Activated T-cell treated with anti-CD3 and anti-CD28 coated beads for 24 hours (primary cell): ENCODE measurements around the gene S100Z.
"Not testable (repeated sequence)": the region's sequence is repeated elsewhere in the genome, so short reads cannot be mapped to it uniquely, and the experiment has no call there.

Experiments
- DNase-seq: peaks from one replicate; pipeline ENCODE4 v3.0.0-alpha.2; 2020; ENCODE audit warnings: low read depth

Gene S100Z

DNA sequence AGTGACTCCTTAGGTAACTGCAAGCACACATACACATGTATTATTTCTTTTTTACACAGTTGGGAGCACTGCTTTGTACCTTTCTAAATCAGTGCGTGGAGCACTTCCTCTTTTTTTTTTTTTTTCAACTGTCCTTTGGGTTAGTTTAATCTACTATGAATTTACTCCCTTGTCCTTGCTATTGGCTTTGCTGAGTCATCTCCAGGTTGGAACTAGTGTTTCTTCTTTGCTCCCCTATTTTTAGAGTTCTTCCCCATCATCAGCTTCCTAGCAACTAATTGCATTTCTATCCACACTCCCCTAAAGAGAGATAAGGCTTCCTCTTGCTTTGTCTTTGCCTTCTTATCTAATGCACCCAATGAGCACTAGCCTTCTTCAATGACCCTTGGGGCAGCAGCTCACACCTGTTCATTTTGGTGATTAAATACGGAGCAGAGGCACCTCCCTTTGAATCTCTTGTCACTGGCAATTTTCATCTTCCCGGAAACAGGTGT, 24.3 kb downstream of the S100Z start:
- no peak for DNase-seq

DNA sequence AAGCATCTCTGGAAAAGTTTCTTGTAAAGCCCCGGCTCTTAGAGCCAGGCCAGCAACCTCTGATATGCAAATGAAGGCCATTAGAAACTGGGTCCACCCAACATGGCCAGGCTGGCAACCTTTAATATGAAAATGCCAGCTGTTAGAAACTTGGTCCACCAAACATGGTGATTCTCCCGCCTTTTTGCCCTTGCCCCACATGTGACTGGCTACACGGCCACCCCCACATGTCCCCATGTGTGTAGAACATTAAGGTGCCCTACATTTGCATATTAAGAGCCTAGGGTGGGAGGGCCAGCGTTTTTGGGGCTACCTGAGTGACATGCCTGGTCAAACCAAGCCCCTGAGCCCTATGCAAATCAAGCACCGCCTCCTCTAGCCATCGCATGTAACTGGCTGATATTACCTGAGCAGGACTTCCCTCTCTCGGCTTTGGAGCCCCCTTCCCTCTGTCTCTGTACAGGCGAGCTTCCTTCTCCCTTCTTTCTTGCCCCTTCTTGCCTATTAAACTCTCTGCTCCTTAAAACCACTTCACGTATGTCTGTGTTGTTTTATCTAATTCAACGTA, 39.0 kb downstream of the S100Z start:
- no peak for DNase-seq

DNA sequence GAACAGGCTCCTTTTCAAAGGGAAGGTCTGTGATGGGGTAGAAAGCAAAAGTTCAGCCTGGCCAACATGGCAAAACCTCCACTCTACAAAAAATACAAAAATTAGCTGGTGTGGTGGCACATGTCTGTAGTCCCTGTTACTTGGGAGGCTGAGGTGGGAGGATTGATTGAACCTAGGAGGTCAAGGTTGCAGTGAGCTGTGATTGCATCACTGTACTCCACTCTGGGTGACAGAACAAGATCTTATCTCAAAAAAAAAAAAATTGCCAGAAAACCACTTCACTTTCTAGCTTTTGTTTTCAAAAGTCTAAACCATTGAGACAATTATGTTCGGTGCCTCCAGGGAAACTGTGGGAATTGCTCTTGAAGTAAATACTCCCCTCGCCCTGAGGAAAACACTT, 43.5 kb downstream of the S100Z start:
- DNase-seq = no peak

DNA sequence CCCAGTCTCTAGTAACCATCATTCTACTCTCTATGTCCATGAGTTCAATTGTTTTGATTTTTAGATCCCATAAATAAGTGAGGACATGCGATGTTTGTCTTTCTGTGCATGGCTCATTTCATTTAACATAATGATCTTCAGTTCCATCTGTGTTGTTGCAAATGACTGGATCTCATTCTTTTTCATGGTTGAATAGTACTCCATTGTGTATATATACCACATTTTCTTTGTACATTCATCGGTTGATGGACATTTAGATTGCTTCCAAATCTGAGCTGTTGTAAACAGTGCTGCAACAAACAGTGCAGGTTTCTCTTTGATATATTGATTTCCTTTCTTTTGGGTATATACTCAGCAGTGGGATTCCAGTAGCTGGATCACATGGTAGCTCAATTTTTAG, 46.4 kb downstream of the S100Z start:
- DNase-seq = no peak

DNA sequence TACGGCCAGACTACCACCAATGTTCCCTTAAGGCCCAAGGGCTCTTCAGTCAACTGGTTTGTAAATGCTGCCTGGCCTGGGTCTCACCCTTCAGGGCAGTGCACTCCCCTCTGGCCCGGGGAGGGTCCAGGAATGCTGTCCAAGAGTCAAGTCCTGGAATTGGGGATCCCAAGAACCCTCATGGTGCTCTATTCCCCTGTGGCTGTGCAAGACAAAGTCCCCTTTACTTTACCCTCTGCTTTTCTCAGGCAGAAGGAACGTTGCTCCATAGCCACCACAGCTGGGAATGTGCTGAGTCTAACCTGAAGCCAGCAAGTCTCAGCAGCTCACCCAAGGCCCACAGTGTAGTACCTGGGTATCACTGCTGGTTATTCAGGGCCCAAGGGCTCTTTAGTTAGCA, 51.7 kb downstream of the S100Z start:
- DNase-seq = no peak

DNA sequence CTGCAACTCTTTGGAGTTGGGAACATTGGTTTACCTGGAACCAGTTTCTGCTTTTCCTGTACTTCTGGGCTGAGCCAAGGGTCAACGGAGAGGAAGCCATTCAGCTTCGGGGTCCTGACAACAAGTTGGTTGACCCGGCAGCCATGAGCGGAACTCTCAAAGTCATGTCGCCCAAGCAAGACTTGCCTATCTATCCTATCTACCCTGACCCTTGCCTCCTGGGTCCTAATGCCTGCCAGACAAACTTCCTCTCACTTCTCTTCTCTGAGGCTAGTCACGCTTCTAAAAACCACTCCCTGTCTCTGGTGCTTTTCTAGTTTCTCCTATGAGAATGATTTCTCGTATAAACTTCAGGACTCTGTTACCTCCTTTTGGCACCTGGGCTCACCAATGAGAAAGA, 58.4 kb downstream of the S100Z start:
- DNase-seq = no peak

DNA sequence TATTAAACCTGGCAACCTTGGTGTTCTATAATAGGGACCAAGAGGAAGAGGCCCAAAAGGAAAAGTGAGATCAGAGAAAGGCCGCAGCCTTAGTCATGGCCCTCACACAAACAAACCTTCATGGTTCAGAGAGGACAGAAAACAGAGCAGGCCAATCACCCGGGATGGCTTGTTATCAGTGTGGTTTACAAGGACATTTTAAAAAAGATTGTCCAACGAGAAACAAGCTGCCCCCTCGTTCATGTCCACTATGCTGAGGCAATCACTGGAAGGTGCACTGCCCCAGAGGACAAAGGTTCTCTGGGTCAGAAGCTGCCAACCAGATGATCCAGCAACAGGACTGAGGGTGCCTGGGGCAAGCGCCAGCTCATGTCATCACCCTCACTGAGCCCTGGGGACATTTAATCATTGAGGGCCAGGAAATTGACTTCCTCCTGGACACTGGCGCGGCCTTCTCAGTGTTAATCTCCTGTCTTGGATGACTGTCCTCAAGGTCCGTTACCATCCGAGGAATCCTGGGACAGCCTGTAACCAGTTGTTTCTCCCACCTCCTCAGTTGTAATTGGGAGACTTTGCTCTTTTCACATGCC, 60.6 kb downstream of the S100Z start:
- DNase-seq = not testable (repeated sequence)

DNA sequence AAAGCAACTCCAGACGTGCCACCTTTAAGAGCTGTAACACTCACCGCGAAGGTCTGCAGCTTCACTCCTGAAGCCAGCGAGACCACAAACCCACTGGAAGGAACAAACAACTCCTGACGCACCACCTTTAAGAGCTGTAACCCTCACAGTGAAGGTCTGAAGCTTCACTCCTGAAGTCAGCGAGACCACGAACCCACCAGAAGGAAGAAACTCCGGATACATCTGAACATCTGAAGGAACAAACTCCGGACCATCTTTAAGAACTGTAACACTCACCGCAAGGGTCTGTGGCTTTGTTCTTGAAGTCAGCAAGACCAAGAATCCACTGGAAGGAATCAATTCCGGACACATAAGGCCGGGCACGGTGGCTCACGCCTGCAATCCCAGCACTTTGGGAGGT, 64.9 kb downstream of the S100Z start:
- DNase-seq = not testable (repeated sequence)

DNA sequence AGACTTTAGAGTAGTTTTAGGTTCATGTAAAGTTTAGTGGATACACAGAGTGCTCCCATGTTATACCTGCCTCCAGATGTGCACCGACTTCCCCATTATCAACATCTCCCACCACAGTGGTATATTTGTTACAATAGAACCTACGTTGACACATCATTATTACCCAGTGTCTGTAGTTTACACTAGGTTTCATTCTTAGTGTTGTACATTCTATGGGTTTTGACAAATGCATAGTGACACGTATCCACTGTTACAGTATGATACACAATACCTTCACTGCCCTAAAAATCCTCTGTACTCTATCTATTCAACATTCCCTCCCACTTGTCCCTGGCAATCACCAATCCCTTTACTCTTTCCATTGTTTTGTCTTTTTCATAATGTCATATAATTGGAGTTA, 68.7 kb downstream of the S100Z start:
- DNase-seq = no peak

DNA sequence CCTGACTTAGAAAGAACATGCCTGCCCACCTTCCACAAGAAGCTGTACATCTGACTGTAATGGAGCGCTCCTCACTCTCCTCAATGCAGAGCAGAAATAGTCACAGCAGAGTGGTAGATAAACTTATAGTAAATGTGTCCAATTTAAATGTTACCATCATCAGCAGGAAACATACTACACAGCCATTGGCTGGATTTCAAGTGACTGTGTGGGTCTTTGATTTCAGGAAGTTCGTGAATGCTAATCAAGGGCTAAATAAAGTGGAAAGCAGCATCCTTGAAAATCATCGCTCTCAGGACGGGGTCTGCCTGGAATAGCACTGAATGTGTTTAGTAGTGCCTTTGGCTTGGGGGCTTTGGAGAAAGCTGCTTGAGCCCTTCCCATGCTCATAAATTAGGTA, 70.7 kb downstream of the S100Z start:
- DNase-seq = no peak

DNA sequence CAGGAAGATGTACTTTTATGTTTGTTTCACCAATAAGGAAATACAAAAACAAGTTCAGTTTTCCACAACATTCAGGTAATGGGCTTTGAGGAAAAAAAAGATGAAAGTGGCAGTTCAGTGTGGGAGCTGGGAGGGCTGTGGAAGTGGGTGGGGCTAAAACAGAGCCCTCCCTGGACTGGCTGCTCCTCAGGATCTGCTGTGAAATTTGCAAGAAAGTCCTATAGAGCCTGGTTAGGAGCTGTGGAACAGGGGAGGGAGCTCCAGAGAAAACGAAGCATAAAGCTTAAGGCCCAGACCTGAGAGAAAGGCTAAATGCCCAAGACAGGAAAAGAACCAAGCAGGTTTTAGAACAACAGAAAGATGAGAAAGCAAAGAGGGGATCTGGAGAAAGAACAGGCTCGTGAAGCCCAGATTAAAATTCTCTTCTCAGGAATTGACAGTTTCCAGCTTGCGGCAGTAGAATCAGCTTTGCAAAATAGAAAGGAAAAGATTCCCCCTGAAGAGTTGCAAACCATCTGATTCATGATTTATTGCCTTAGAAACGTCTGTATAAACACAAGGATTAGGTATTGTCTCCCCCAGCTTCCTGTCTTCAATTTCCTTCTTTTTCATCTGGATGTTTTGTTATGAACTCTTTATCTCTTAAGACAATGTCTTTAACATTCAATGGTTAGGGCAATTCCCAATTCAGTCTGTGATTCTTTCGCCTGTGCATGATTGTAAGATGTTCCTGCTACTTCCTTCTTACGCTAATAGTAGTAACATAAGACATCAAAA, 76.7 kb downstream of the S100Z start:
- no peak for DNase-seq

DNA sequence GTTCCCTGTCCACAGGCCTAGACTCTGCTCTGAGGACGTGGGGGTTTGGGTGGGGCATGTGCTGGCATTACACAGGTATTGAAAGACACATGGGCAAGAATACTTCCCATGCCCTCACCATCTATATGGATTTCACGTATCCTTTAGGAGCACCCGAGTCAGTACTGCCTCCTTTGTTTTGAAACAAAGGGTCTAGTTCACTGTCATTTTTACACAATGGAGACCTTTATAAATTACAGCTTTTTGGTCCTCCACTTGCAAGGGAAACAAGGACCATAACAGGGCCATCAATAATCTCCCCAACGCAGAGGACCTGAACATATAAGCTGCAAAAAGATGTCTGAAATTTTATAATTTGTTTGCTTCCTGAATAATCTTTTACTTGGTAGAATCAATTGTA, 78.1 kb downstream of the S100Z start:
- DNase-seq = no peak

DNA sequence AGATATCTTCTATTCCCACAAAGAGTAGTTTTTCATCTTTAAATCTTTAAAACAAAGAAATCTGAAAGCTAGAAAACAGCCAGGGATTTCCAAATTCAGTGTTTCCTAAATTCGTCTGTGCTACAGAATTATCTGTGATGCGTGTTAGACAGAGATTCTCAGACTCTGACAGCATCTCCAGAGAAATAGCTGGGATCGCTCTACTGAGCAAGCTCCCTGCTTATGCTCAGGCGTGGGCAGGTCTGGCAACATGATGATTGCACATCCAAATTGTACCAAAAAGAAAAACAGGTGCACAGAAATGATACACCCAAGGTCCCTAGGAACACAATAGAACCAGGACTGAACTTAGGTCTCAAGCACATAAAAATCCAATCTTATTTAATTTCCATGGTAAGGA, 80.3 kb downstream of the S100Z start:
- DNase-seq = no peak

DNA sequence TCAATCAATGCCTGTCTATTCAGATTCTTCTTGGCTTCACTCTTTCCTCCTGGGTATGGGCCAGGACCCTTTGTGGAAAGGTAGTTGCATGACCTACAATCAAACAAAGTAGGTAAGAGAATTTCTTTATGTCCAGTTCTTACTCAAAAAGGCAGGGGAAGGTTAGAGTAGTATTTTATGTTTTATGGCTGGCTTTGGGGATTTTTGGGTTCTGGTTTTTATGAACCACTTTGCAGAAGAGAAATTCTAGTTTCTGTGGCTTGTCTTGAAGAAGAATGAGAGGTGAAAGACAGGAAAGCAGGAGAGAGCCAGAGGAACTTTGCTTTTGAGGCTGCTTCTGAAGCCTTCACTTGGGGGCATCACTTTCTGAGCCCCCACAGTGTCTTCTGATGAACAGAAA, 88.4 kb downstream of the S100Z start:
- DNase-seq = no peak

DNA sequence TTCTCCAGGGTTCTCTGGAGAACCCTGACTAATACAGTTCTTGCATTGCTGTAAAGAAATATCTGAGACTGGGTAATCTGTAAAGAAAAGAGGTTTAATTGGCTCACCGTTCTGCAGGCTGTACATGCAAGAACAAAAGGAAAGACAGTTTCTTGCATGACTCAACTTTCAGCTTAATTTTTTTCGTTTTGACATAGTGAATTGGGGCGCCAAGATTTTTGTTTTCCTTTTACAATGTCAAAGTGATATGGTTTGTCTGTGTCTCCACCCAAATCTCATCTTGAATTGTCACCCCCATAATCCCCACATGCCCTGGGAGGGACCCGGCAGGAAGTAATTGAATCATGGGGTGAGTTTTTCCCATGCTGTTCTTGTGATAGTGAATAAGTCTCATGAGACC, 91.2 kb downstream of the S100Z start:
- no peak for DNase-seq

DNA sequence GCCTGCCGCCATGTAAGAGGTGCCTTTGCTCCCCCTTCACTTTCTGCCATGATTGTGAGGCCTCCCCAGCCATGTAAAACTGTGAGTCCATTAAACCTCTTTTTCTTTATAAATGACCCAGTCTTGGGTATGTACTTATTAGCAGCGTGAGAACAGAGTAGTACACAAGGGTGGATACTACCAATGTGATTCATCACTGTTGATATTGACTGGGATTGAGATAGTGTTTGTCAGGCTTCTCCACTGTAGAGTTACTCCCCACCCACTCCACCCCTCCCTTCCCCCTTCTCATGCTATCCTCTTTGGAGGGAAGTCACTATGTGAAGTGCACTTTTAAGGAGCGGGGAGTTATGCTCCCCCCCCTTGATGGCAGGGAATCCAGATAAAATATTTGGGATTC, 91.6 kb downstream of the S100Z start:
- no peak for DNase-seq

DNA sequence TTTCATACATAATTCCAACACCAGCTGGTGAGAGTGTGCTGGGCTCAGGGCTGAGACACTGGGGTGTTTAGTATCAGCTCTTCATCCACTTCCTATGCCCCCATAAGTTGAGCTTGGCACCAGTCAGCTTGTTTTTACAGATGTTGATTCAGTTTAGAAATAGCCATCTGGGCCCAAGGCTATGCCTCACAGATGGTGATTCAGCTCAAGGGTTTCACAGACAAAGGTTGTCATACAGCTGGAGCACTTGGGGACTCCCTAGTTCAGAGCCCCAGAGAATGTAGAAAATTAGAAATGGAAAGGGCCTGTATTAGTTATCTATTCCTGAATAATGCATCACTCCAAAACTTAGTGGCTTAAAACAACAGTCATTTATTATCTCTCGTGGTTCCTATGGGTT, 92.8 kb downstream of the S100Z start:
- no peak for DNase-seq

DNA sequence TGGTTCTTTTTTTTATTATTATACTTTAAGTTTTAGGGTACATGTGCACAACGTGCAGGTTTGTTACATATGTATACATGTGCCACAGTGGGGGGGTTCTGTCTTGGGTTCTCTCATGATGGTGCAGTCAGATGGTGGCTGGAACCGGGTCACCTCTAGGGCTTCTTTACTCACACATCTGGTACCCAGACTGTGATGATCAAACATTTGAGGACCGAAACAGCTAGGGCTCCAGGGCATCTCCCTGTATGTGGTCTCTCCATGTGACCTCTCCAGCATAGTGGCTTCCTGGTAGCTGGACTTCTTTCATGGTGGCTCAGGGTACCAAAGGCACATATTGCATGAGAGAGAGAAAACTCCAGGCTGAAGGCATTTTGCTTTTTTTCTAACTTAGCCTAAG, 93.2 kb downstream of the S100Z start:
- DNase-seq = no peak

DNA sequence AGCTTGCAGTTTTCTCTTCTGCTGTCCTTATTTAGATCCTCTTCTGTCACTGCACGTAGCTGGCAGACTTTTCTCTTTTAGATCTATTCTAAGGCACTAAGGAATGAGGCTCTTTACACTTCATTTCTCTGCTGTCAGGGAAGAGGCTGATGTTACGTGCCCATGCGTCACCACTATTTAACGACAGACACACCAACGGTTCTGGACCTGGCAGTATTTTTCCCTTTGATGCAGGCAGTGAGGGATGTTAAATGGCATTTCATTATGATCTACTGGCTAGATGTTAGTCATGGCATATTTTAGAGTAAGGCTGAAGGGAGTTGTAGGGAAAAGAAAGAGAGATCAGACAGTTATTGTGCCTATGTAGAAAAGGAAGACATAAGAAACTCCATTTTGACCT, 94.8 kb downstream of the S100Z start:
- DNase-seq = no peak

DNA sequence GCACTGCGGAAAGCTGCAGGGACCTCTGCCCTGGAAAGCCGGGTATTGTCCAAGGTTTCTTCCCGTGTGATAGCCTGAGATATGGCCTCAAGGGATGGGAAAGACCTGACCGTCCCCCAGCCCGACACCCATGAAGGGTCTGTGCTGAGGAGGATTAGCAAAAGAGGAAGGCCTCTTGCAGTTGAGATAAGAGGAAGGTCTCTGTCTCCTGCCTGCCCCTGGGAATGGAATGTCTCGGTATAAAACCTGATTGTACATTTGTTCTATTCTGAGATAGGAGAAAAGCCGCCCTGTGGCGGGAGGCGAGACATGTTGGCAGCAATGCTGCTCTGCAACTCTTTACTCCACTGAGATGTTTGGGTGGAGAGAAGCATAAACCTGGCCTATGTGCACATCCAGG, 95.4 kb downstream of the S100Z start:
- DNase-seq = not testable (repeated sequence)

DNA sequence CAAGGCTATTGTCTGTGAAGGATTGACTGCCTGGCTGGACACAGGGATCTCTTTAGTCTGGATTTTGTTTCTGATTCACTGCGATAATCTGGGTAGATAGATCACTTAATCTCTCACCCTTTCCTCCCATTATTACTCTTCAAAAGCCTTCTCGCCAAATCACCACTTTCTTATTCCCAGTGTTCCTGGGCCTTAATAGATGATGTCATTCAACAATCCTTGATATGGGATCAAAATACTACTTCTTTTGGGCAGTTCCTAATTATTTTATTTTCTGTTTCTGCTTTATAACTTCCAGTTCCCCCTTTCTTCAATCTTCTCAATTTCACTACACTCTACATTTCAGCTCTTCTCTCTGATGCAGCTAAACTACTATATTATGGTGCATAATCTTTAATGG, 96.3 kb downstream of the S100Z start:
- DNase-seq = no peak

DNA sequence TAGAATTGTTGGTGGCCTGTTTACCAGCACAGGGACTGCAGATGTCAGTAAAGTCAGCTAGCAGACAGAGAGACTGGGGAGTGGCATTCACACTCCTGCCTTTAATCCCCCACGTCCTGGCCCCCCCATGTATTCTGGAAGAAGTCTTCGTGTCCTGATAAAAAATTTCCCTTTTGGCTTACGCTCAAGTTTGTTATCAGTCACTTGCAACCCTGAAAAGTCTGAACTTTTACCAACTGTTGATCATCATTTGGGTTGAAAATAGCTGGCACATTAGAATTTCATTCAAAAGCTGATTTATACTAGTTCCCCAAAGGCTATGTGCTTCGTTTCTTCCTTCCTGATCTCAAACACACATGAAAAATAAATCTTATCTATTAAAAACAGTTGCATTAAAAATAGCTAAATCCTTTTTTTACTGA, 97.3 kb downstream of the S100Z start:
- DNase-seq = no peak

DNA sequence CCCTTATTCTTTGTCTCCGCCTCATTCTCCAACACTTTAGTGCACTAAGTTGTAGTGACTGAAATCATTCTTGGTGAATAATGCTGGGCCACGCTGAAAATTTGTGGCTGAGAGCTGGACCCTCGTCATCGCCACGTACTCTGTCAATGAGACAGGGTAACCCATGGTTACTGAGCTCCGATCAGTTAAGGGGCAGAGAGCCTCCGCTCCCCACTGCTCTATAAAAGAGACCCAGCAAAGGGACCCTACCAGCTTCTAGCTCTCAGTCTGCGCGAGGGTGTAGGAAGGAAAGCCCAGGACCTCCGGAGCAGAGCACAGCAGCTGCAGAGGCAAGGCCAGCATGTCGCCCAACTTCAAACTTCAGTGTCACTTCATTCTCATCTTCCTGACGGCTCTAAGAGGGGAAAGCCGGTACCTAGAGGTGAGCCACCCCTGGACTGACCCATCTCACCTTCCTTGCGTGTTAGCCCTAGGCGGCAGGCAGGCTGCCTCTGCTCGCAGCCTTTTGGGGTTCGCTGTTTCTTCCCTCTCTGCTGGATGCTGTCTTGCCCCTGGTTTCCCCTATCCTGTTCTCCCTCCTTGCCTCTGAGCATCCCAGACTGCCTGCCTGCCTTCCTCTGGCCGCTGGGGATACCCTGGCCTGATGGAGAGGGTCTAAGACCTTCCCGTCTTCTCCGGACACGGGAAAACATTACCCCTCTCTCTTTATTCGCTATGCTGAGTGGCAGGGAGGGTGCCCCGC, 103.2 kb downstream of the S100Z start, which contains the start of gene CRHBP:
TSS of gene CRHBP (plus strand) at position 251 of the 742 bp plus-strand sequence. CDS start at position 341, 90 bp downstream.
- no peak for DNase-seq
